Stomach (tissue), 4 donors: Measurements from ENCODE around the gene BAZ2B.

ENCODE experiments used
- POLR2A ChIP-seq, 4 donors: fragments of 450-650 bp; IDR thresholded peaks; one replicate each; pipeline ENCODE4 v1.6.1; 2016; ENCODE audit warnings: antibody characterized with exemption in 4 of 4, control low read depth in 2 of 4, mild to moderate bottlenecking in 1 of 4, moderate library complexity in 1 of 4
- POLR2AphosphoS5 ChIP-seq, 3 donors: sonication (generic); formaldehyde crosslinking; IDR thresholded peaks; one replicate each; pipeline ENCODE4 v1.6.1; 2016; ENCODE audit warnings: antibody characterized with exemption in 3 of 3
- TF ChIP-seq, protein P1 (sequence below), 7 experiments: fragments of 450-650 bp in 4 of 7; fragments of 200-600 bp in 3 of 7; sonication (generic) in 3 of 7; IDR thresholded peaks; one replicate each; pipeline ENCODE4 v1.5.1; 2016 to 2019; ENCODE audit warnings: antibody characterized with exemption in 7 of 7, control low read depth in 2 of 7, mild to moderate bottlenecking in 1 of 7

DNA sequence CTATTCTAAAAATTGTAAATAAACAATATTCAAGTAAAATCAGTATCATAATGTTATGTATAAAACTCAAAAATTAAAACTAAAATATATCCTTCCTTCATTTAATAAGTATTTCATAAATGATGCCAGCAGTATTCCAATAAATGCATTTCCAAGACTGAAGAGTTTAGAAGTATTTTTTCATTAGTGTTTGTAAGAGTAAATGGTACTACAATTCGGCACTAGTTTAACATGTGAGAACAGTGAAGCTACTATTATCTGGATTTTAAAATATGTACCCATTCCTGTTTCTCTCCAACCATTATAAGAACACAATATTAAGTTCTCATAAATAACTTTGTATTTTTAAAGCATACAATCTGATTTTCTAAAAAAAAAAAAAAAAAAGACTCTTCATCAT lies 3.3 kb downstream of the BAZ2B start:
- TF ChIP-seq, protein P1, sequence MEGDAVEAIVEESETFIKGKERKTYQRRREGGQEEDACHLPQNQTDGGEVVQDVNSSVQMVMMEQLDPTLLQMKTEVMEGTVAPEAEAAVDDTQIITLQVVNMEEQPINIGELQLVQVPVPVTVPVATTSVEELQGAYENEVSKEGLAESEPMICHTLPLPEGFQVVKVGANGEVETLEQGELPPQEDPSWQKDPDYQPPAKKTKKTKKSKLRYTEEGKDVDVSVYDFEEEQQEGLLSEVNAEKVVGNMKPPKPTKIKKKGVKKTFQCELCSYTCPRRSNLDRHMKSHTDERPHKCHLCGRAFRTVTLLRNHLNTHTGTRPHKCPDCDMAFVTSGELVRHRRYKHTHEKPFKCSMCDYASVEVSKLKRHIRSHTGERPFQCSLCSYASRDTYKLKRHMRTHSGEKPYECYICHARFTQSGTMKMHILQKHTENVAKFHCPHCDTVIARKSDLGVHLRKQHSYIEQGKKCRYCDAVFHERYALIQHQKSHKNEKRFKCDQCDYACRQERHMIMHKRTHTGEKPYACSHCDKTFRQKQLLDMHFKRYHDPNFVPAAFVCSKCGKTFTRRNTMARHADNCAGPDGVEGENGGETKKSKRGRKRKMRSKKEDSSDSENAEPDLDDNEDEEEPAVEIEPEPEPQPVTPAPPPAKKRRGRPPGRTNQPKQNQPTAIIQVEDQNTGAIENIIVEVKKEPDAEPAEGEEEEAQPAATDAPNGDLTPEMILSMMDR (IDR thresholded peaks at IDR 0.05) = no peak
- no peak for TF ChIP-seq POLR2A (IDR thresholded peaks at IDR 0.05)
- TF ChIP-seq POLR2AphosphoS5 (IDR thresholded peaks at IDR 0.05) = no peak
